ENCODE measurements around the gene ARHGAP23. TPM values are rescaled to one million over a fixed set of nuclear protein-coding genes. Genes with fewer than 3 reads are reported as not detected.

The ARHGAP23 gene
- total RNA-seq, 1 experiment from 2014 or later, result 83.5 TPM

DNA sequence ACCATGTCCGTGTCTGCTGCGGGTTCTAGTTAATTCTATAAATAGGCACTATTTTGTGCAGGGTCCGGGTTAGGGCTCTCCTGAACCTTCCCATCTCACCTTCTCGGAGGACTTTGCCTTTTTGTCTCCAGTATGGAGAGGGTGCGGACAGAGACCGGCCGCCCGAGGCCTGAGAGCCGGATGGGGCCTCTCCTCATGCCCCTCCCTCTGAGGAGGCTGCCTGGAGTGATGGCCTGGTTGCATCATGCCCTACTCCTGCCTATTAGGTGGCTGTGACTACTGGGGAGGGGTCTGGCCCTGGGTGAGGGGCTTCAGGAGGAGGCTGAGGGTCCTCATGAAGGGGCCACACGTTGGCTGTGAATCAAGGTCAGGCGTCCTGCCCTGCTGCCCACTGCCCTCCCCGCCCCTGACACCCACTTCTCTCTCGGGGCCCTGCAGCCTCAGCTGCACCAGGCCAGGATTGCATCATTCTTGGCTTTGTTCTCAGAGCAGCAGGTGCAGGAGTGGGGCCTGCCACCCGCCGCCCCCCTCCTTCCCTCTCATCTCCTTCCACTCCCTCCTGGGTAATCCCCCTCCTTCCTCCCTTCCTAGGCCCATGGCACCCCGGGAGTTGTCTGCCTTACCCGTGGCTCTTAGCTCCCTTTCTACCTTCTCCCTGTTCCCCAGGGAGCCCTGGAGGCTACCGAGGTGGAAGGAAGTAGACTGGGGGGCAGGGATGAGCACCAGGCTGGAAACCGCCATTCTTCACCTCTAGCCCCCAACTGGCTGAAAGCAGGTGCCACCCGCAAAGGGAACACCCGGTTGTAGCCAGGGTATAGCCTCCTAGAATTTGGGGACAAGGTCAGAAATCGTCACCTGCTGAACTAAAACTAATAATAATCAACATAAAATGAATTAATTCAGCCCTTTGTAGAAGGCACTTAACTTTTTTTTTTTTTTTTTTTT, 12.7 kb upstream of the ARHGAP23 start:
- ChIA-PET POLR2A (interaction anchor here (1.2 to 1.6 kb wide), 3 partner anchors 63 to 66 kb away, joined by 7 to 23 read pairs (median 18); partner anchors contain the start of gene SOCS7), CTCF (interaction anchor here (0.7 to 3.9 kb wide), 20 partner anchors 9 to 738 kb away, joined by 3 to 183 read pairs (median 4); partner anchors contain the start of gene SOCS7)
- no peaks in the 10 kb centered on the region for H3K27me3 ChIP-seq (replicated peaks; ENCODE audit: control insufficient read depth, insufficient read depth, low read length)
- no peaks in the 10 kb centered on the region for H3K9me3 Mint-ChIP-seq (ENCODE audit: unreplicated experiment)
- peak overlapping the region; percentile 44 for H3K4me3 ChIP-seq (ENCODE audit: low read depth, low read length)
- intact Hi-C loops (cut with micrococcal nuclease; ENCODE audit: unreplicated experiment), result no loop called here
- peak; percentile 89 to 91 for DNase-seq
- H3K9me3 ChIP-seq, result no peaks in the 10 kb centered on the region
- BruUV-seq (replicated peaks), result no TSS peak
- no peaks in the 10 kb centered on the region for H3K36me3 ChIP-seq (ENCODE audit: control insufficient read depth, insufficient read depth, low read length)
- H3K27ac Mint-ChIP-seq (ENCODE audit: unreplicated experiment), result peak overlapping the region; percentile 98
- peaks cover 14% of the 10 kb centered on the region for H3K4me1 Mint-ChIP-seq (ENCODE audit: low read depth, unreplicated experiment)
- H3K4me1 ChIP-seq, result peaks cover 23% of the 10 kb centered on the region
- TF ChIP-seq, protein P1, sequence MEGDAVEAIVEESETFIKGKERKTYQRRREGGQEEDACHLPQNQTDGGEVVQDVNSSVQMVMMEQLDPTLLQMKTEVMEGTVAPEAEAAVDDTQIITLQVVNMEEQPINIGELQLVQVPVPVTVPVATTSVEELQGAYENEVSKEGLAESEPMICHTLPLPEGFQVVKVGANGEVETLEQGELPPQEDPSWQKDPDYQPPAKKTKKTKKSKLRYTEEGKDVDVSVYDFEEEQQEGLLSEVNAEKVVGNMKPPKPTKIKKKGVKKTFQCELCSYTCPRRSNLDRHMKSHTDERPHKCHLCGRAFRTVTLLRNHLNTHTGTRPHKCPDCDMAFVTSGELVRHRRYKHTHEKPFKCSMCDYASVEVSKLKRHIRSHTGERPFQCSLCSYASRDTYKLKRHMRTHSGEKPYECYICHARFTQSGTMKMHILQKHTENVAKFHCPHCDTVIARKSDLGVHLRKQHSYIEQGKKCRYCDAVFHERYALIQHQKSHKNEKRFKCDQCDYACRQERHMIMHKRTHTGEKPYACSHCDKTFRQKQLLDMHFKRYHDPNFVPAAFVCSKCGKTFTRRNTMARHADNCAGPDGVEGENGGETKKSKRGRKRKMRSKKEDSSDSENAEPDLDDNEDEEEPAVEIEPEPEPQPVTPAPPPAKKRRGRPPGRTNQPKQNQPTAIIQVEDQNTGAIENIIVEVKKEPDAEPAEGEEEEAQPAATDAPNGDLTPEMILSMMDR (IDR thresholded peaks at IDR 0.05; ENCODE audit: insufficient read depth in 1 of 2, low read depth in 1 of 2, low read length in 1 of 2, severe bottlenecking in 1 of 2, unreplicated experiment in 1 of 2), result no peak
- H3K27me3 Mint-ChIP-seq (ENCODE audit: insufficient read depth, unreplicated experiment), result no peaks in the 10 kb centered on the region
- peak overlapping the region; percentile 82 for H3K4me3 Mint-ChIP-seq (ENCODE audit: unreplicated experiment)
- H3K36me3 Mint-ChIP-seq (ENCODE audit: insufficient read depth, unreplicated experiment), result peaks cover 7% of the 10 kb centered on the region

DNA sequence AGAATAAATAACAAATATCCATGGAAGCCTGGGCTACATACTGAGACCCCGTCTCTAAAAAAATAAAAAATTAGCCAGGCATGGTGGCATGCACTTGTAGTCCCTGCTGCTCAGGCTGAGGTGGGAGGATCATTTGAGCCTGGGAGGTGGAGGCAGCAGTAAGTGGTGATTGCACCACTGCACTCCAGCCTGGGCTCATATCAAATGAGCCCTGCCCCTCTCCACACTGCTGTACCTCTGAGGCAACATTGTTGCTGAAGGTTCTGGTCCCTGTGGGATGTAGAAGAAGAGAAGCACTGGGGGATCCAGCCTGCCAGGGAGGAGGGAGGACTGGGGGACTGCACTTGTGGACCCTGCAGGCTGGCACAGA, 11.4 kb upstream of the ARHGAP23 start:
- CTCF ChIA-PET, result no interaction called here
- BruUV-seq (replicated peaks), result no TSS peak
- POLR2A ChIA-PET, result no interaction called here
- no peaks in the 10 kb centered on the region for H3K36me3 ChIP-seq (ENCODE audit: control insufficient read depth, insufficient read depth, low read length)
- H3K27ac Mint-ChIP-seq (ENCODE audit: unreplicated experiment), result peak overlapping the region; percentile 45
- peaks cover 14% of the 10 kb centered on the region for H3K4me1 Mint-ChIP-seq (ENCODE audit: low read depth, unreplicated experiment)
- intact Hi-C loops (cut with micrococcal nuclease; ENCODE audit: unreplicated experiment), result no loop called here
- no peaks in the 10 kb centered on the region for H3K9me3 ChIP-seq
- H3K4me1 ChIP-seq, result peaks cover 23% of the 10 kb centered on the region
- no peak overlapping the region for H3K4me3 ChIP-seq (ENCODE audit: low read depth, low read length)
- H3K9me3 Mint-ChIP-seq (ENCODE audit: unreplicated experiment), result no peaks in the 10 kb centered on the region
- H3K36me3 Mint-ChIP-seq (ENCODE audit: insufficient read depth, unreplicated experiment), result peaks cover 7% of the 10 kb centered on the region
- no peaks in the 10 kb centered on the region for H3K27me3 Mint-ChIP-seq (ENCODE audit: insufficient read depth, unreplicated experiment)
- no peaks in the 10 kb centered on the region for H3K27me3 ChIP-seq (replicated peaks; ENCODE audit: control insufficient read depth, insufficient read depth, low read length)
- TF ChIP-seq, protein P1 (IDR thresholded peaks at IDR 0.05; ENCODE audit: insufficient read depth in 1 of 2, low read depth in 1 of 2, low read length in 1 of 2, severe bottlenecking in 1 of 2, unreplicated experiment in 1 of 2), result no peak
- DNase-seq, result no peak
- H3K4me3 Mint-ChIP-seq (ENCODE audit: unreplicated experiment), result no peak overlapping the region

DNA sequence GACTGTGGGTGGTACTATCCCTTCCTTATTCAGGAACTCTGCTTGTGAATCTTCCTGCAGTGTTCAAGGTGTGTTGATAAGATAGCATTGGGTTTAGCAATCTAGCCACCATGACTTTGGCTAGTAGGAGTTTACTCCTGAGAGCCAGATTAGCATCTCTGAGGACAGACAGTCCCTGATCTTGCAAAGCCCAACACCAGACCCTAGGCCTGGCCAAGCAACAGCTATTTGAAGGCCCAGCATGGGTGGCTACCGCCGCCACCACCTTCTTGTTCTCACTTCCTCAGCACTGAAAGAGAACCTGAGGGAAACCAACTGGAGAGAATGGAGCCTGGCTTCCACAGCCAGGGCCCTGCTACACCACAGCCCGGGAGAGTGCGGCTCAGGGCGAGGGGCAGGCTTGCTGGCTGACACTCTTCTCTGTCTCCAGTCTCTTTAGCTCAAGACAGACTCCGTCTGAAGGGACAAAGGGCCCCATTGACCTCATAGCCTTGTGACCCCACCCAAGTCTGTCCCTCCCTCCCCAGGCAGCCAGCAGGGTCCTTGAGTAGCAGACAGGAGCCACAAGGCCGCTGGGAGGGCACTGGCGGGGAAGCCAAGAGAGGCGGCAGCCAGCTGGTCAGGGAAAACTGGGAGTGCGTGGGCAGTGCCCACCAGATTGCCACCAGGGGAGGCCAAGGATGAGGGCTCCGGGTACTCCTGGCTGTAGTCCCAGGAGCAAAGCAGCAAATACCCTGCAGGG, 10.9 kb upstream of the ARHGAP23 start:
- Histone ChIP-seq H3K36me3 (ENCODE audit: control insufficient read depth, insufficient read depth, low read length) (no peaks in the 10 kb centered on the region), H3K27me3 (replicated peaks; ENCODE audit: control insufficient read depth, insufficient read depth, low read length) (no peaks in the 10 kb centered on the region), H3K4me1 (peaks cover 23% of the 10 kb centered on the region), H3K4me3 (ENCODE audit: low read depth, low read length) (no peak overlapping the region), H3K9me3 (no peaks in the 10 kb centered on the region)
- no TSS peak for BruUV-seq (replicated peaks)
- H3K36me3 Mint-ChIP-seq (ENCODE audit: insufficient read depth, unreplicated experiment), result peaks cover 7% of the 10 kb centered on the region
- H3K27me3 Mint-ChIP-seq (ENCODE audit: insufficient read depth, unreplicated experiment), result no peaks in the 10 kb centered on the region
- H3K9me3 Mint-ChIP-seq (ENCODE audit: unreplicated experiment), result no peaks in the 10 kb centered on the region
- ChIA-PET POLR2A (no interaction called here), CTCF (interaction anchor here (1.1 kb wide), 1 partner anchor 270 kb away, joined by 9 read pairs; no protein-coding TSS in a partner anchor)
- peak overlapping the region; percentile 19 for H3K4me3 Mint-ChIP-seq (ENCODE audit: unreplicated experiment)
- H3K27ac Mint-ChIP-seq (ENCODE audit: unreplicated experiment), result peak overlapping the region; percentile 45
- intact Hi-C loops (cut with micrococcal nuclease; ENCODE audit: unreplicated experiment), result no loop called here
- peaks cover 14% of the 10 kb centered on the region for H3K4me1 Mint-ChIP-seq (ENCODE audit: low read depth, unreplicated experiment)
- TF ChIP-seq, protein P1 (IDR thresholded peaks at IDR 0.05; ENCODE audit: insufficient read depth in 1 of 2, low read depth in 1 of 2, low read length in 1 of 2, severe bottlenecking in 1 of 2, unreplicated experiment in 1 of 2), result no peak
- no peak for DNase-seq
